Muscle layer of colon (tissue), 2 donors: ENCODE data around the gene ENTPD5.
"Not testable (repeated sequence)": the region's sequence is repeated elsewhere in the genome, so short reads cannot be mapped to it uniquely, and the experiment has no call there.

Experiments used
- H3K27ac ChIP-seq: one replicate; pipeline ENCODE4 v1.7.0; 2013; ENCODE audit warnings: low read depth, mild to moderate bottlenecking, low read length, moderate library complexity
- H3K27me3 ChIP-seq, 2 donors: one replicate each; pipeline ENCODE4 v1.7.0; 2013; ENCODE audit warnings: low read length in 2 of 2, mild to moderate bottlenecking in 2 of 2; ENCODE audit not compliant: insufficient read depth in 2 of 2, control insufficient read depth in 1 of 2
- H3K36me3 ChIP-seq: one replicate; pipeline ENCODE4 v1.7.0; 2013; ENCODE audit warnings: mild to moderate bottlenecking, low read length; ENCODE audit not compliant: insufficient read depth
- H3K4me1 ChIP-seq: one replicate; pipeline ENCODE4 v1.7.0; 2013; ENCODE audit warnings: mild to moderate bottlenecking, low read length; ENCODE audit not compliant: insufficient read depth
- H3K4me3 ChIP-seq, 2 donors: one replicate each; pipeline ENCODE4 v1.7.0; 2013; ENCODE audit warnings: low read length in 2 of 2, low read depth in 1 of 2, mild to moderate bottlenecking in 1 of 2, moderate library complexity in 1 of 2
- H3K9ac ChIP-seq: one replicate; pipeline ENCODE4 v1.7.0; 2013; ENCODE audit warnings: low read length
- H3K9me3 ChIP-seq: one replicate; pipeline ENCODE4 v1.7.0; 2013; ENCODE audit warnings: mild to moderate bottlenecking, low read length
- donor health status: abdominal sarcoma.
- donor health status: Adenocarcinoma of cecum.

Gene ENTPD5

DNA sequence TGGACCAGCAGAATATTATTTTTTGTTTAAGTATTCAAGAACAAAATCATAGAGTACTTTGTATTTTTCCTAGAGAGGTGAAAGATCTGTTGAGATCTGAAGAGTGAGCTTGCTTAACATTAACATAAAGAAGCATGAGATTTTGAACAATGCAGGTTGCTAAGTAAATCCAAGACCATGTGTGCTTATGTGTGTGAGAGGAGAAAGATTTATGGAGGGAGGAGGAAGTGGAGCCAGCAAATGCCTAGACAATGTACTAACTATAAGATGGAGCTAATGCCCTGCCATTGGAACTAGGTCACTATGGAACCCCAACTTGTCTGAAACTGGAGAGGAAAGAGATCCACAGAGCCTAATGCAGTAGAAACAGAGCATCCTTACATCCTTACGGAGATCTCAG is 82.5 kb downstream of the ENTPD5 start:
- peaks cover 71% of the 10 kb centered on the region for H3K36me3 ChIP-seq
- H3K4me3 ChIP-seq, result no peak overlapping the region
- no peaks in the 10 kb centered on the region for H3K27me3 ChIP-seq
- H3K4me1 ChIP-seq, result no peaks in the 10 kb centered on the region
- H3K9ac ChIP-seq, result no peak overlapping the region
- no peak overlapping the region for H3K27ac ChIP-seq
- no peaks in the 10 kb centered on the region for H3K9me3 ChIP-seq

DNA sequence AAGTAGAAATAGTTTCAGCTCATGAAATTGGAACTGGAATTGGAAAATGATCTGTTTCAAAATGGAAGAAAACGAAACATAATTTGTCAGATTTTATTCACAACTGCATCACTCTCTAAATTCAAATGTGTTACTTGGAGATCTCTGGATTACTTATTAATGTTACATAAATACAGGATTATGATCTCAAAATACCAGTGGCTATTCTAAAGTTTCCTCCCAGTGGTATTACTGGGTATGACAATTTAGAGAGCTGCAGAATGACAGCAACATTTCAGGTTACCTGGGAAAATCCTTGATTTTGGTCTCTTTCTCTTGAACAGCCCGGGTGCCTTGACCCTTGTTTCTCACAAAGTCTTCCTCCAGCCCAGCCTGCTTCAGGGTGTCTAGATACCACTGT is 83.4 kb downstream of the ENTPD5 start:
- peaks cover 76% of the 10 kb centered on the region for H3K36me3 ChIP-seq

GRCh38 chr14:73924337-73924736 is 94.8 kb downstream of the ENTPD5 start:
- H3K9ac ChIP-seq, result no peak overlapping the region
- peaks cover 68% of the 10 kb centered on the region for H3K36me3 ChIP-seq
- no peak overlapping the region for H3K4me3 ChIP-seq
- H3K27ac ChIP-seq, result no peak overlapping the region
- no peaks in the 10 kb centered on the region for H3K4me1 ChIP-seq
- no peaks in the 10 kb centered on the region for H3K9me3 ChIP-seq
- no peaks in the 10 kb centered on the region for H3K27me3 ChIP-seq

More for the DNA sequence above, 83.4 kb downstream of the ENTPD5 start:
- Histone ChIP-seq H3K9me3 (no peaks in the 10 kb centered on the region), H3K27ac (no peak overlapping the region), H3K9ac (no peak overlapping the region), H3K4me3 (no peak overlapping the region), H3K27me3 (no peaks in the 10 kb centered on the region), H3K4me1 (no peaks in the 10 kb centered on the region)

GRCh38 chr14:73919457-73919856 is 99.6 kb downstream of the ENTPD5 start:
- H3K9me3 ChIP-seq, H3K4me3 ChIP-seq, H3K4me1 ChIP-seq, H3K27ac ChIP-seq, H3K9ac ChIP-seq, H3K27me3 ChIP-seq: not testable (repeated sequence)
- H3K36me3 ChIP-seq, result peaks cover 53% of the 10 kb centered on the region

DNA sequence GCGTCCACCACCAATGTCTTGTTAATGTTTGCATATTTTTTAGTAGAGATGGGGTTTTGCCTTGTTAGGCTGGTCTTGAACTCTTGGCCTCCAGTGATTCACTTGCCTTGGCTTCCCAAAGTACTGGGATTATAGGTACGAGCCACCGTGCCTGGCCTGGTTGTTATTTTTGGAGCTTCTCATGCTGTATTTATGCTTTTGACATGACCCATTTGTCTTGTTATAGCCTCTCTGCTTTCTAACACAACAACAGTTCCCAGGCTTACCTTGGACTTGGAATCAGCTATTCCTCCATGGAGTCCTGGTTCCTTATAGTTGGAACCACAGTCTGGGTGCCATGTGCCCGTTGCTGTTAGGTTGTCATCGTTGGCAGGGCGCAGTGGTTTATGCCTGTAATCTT is 102.8 kb downstream of the ENTPD5 start:
- no peaks in the 10 kb centered on the region for H3K9me3 ChIP-seq
- H3K4me1 ChIP-seq, result no peaks in the 10 kb centered on the region
- H3K27me3 ChIP-seq, result no peaks in the 10 kb centered on the region
- no peak overlapping the region for H3K9ac ChIP-seq
- no peak overlapping the region for H3K4me3 ChIP-seq
- peak overlapping the region; percentile 31 for H3K27ac ChIP-seq
- peaks cover 46% of the 10 kb centered on the region for H3K36me3 ChIP-seq

GRCh38 chr14:73913256-73913655 is 105.8 kb downstream of the ENTPD5 start:
- H3K4me3 ChIP-seq, result no peak overlapping the region
- H3K4me1 ChIP-seq, result no peaks in the 10 kb centered on the region
- no peak overlapping the region for H3K9ac ChIP-seq
- no peaks in the 10 kb centered on the region for H3K9me3 ChIP-seq
- peaks cover 43% of the 10 kb centered on the region for H3K36me3 ChIP-seq
- H3K27ac ChIP-seq, result no peak overlapping the region
- H3K27me3 ChIP-seq, result no peaks in the 10 kb centered on the region

- Histone ChIP-seq H3K9ac (no peak overlapping the region), H3K36me3 (peaks cover 69% of the 10 kb centered on the region), H3K27me3 (no peaks in the 10 kb centered on the region), H3K4me3 (no peak overlapping the region), H3K4me1 (no peaks in the 10 kb centered on the region), H3K9me3 (no peaks in the 10 kb centered on the region), H3K27ac (no peak overlapping the region)
Measured at GRCh38 chr14:73909681-73910080, 109.4 kb downstream of the ENTPD5 start.
